Fibroblast of upper back skin (primary cell): Measurements from ENCODE around the gene PKP1.
A peak's percentile ranks its signal among the peaks of the same experiment; 100 is the strongest.

Experiments
- DNase-seq: peaks from one replicate; pipeline ENCODE4 v3.0.0-alpha.2; 2013

The PKP1 gene

DNA sequence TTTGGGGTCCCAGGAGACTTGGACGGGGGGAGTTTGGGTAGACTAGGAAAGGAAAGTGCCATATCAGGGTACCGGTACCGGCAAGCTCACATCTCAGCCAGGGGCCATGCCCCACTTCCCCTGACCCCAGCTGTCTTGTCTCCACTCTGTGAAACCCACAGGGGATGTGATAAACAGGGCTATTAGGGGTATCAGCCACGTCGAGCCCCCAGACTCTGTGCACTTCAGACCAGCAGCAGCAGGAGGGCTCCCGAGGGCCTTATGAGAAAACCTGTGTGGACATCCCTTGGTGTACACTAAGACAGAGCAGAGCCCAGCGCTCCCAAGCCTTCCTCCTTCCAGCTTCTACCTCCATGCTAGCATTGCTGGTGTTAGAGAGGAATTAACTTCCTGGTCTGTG, 47.9 kb downstream of the PKP1 start:
- DNase-seq = no peak

DNA sequence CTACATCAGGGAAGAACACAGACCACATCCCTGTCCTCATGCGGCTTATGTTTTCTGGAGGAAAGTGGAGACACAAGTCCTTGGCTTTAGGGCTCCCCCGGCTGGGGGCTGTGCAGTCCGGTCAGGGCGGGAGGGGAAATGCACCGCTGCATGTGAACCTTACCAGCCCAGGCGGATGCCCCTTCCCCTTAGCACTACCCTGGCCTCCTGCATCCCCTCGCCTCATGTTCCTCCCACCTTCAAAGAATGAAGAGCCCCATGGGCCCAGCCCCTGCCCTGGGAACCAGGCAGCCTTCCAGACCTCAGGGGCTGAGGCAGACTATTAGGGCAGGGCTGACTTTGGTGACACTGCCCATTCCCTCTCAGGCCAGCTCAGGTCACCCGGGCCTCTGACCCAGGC, 48.7 kb downstream of the PKP1 start:
- DNase-seq = no peak

DNA sequence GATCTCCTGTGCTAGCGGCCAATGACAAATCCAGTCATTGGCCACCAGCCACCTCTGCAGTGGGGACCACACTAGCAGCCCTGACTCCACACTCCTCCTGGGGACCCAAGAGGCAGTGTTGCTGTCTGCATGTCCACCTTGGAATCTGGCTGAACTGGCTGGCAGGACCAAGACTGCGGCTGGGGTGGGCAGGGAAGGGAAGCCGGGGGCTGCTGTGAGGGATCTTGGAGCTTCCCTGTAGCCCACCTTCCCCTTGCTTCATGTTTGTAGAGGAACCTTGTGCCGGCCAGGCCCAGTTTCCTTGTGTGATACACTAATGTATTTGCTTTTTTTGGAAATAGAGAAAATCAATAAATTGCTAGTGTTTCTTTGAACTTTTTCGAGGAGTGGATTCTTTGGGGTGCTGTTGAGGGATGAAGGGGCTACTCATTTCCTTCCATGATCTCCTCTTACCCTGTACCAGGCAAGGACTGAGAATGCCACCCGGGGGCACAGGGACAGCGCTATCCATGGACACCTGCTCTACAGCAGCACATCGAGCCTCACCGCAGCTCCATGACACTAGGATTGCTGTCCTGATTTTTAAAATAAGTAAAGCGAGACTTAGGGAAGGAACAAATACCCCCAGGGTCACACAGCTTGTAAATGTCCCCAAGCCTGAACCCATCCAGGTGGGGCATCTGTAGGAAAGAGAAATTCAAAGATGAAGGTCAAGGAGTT, 49.5 kb downstream of the PKP1 start:
- DNase-seq = no peak

DNA sequence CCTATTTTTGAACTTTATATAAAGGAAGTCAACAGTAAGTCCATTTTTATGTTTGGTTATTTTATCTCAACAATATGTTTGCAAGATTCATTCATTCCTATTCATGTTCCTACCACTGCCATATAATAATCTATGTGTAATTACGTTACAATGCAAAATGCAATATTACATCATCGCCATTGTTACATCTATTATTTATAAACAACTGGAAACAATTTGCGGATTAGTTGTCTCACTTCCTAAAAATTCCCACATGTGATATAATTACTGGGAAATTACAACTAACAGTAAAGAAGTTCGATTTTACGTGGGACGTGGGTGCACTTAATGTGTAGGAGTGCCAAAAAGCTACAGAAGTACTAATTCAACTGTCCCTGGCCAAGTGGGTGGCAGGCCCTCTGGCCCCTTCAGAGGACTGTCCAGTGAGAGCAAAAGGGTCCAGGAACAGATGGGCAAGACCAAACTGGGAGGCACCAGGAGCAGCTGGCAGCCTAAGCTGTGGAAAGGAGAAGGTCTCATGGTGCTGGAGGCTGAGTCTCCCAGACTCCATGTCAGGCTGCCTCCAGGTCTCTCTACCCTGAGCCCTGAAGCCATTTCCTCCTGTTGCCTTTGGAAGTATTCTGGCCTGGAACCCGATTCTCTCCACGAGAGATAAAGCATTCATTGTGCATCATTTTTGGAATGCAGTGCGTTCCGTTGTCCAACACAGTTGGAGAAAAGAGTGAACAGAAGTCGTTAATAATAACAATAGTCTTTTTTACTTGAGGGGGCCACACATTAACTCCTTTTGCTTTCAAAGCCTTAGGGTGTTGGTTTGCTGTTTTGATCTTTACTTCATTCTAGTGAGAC, 51.2 kb downstream of the PKP1 start:
- peak; percentile 6 for DNase-seq

DNA sequence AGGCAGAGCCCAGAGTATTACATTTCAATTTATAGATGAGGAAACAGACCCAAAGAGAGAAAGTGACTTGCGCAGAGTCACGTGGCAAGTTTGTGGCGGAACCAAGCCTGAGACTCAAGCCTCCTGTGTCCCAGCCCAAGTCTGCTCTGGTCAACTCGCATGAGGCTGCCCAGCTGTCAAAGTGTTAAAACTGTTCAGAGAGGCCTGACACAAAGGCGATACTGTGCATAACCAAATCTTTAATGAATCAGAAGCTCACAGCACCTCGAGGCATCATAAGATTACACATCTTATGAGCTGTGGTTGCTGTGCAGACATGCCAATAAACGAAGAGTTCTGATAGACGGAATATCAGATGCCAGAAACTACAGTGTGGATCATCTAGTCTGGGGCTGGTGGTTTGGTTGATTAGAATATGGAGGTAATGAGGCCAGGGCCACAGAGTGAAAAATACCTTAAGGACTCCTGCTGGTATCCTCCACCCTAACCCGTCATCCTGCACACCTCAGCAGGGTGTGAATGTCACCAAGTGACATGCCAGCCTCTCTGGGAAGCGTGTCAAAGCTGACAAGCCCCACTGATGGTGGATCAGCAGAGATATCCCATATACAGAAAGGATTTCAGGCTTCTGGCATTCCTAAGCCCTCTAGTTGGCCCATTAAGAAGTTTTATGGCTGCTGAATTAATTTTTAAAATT, 52.0 kb downstream of the PKP1 start:
- DNase-seq = no peak

DNA sequence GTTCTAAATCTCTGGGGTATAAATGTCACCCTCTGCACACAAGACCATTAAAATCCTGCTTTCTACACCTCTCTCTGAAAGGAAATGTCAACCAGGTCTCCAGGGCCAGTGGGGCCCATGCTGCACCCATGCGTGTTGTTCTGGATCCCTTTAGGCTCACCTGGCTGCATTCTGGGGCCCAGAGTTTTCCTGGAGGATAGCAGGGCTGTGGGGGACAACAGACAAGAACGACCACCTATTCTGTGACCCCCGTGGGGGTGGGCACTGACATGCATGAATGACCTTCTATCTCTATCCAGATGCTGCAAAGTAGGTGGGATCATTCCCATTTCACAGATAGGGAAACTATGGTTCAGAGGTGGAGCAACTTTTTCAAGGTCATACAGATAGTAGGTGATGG, 52.6 kb downstream of the PKP1 start:
- no peak for DNase-seq

DNA sequence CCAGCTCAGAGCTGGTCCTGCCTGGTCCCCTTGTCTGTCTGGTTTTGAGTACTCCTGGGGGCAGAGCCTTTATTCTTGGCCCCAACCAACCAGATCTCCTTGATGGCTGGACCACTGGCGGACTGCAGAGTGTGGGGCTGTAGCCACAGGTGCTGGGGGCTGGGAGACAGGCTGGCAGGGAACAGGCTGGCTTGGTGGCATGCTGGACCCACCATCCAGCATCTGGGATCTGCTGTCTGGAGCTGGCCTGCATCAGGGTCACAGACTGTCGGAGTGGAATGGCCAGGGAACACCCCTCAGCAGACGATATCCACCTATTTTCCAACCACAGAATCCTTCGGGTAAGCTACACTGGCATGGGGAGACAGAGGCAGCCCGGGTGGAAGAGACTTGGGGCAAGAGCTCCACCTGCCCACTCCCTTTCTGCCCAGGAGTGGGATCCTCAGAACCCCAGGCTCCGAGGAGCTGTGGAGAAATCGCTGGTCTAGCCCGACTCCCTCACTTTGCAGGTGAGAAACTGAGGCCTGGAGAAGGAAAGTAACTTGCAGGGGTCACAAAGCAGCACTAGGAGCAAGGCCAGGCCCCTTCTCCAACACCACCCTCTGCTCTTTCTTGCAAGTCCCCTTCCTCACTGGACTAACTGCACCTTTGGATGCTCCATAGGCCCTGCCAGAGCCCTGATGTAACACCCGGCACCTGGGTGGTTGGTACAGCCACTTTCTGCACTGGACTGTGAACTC, 53.6 kb downstream of the PKP1 start:
- no peak for DNase-seq

DNA sequence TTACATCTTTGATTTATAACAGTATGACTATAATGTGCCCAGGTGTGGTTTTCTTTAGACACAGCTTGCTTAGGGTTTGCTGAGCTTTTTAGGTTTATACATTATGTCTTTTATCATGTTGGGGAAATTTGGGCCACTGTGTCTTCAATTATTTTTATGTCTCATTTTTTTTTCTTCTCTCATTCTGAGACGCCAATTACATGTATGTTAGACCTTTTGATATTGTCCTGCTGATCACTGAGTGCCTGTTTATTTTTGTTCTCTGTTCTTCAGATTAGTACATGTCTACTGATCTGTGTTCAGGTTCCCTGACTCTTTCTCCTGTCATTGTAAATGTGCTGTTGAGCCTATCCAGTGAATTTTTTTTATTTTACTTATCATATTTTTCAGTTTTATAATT, 58.1 kb downstream of the PKP1 start:
- DNase-seq = no peak

DNA sequence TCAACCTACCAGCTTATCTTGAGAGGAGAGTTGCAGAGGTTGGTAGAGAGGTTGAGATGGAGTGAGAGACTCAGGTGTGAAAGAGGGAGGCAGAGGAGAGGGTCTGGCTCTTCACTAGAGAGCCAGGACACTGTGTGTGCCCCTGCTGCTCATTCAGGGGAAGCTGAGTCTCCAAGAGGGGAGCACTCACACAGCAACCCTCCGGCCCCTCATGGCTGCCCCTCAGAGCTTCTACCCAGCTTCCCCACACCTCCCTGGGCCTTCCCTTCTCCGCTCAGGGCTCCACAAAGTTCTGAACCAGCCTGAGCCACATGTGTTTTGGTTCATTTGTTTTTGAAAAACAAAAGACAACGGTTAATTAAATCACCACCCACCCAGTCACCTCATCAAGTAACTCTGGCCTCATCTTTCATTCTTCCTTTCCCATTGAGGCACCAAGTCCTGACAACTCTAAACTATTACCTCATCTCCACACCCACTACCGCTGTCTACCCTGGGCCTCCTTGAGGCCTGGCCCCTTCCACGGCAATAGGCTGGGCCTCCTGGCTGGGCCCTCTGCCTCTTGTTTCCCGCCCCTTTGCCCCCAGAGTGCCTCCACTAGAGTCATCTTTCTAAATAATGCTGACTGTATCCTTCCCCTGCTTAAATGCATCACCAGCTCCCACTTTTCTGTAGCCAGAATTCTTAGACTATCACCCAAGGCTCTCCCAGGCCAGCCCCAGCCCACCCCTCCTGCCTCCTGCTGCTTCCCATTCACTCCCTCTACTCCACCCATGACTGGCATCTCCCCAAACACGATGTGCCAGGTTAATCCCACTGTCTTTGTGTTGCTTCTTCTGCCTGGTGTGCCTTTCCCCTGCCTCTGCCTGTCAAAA, 61.1 kb downstream of the PKP1 start:
- no peak for DNase-seq

DNA sequence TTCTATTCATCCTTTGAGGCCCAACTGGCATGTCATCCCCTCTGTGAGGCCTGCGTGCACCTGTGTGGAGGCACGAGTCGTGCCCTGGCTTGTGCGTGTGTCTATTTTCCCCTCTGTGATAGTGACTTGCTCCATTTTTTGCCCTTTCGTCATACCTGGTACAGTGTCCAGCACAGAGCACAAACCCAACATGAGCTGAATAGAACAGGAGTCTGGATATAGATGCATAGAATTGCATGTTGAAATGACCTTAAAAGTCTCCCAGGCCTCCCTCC, 61.7 kb downstream of the PKP1 start:
- DNase-seq = no peak

DNA sequence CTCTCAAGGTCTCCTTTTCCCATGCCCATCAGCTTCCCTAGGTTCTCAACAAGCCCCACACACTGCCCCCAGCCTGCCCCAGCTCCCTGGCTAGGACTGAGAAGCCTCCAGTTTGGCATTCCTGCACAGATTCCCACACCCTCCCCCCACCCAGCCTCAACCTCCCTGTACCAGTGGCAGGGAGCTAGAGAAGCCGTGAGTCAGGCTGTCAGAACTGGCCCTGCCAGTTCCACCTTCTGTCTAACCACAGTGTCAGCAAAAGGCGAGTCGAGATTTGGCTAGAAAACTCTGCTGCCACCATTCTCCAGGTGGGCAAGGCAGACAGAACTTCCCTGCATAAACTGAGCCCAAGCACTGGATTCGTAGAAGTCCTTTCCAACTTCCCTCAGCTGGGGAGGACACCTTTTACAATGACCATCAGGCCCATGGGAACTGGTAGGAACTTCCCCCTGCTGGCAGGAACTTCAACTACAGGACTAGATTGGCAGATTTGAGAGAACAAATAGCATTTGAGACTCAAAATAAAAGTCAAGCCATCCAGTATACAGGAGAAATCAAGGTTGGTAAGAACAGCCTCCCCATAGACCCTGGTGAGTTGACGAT, 63.1 kb downstream of the PKP1 start:
- DNase-seq = peak; percentile 52

DNA sequence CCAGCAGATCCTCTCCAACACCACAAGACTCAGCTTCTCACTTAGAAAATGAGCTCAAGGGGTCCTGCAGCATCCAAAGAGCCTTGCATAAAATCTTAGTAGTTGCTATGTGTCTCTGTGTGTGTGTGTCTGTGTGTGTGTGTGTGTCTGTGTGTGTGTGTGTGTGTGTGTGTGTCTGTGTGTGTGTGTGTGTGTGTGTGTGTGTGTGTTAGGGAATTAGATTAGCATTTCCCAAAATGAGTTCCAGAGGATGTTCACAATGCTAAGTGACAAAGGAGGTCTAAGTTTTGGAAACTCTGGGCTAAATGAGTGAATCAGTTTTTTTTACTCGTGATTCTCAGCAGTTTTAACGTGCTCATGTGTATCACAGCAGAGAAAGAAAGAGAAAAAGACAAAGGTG, 63.7 kb downstream of the PKP1 start:
- no peak for DNase-seq

DNA sequence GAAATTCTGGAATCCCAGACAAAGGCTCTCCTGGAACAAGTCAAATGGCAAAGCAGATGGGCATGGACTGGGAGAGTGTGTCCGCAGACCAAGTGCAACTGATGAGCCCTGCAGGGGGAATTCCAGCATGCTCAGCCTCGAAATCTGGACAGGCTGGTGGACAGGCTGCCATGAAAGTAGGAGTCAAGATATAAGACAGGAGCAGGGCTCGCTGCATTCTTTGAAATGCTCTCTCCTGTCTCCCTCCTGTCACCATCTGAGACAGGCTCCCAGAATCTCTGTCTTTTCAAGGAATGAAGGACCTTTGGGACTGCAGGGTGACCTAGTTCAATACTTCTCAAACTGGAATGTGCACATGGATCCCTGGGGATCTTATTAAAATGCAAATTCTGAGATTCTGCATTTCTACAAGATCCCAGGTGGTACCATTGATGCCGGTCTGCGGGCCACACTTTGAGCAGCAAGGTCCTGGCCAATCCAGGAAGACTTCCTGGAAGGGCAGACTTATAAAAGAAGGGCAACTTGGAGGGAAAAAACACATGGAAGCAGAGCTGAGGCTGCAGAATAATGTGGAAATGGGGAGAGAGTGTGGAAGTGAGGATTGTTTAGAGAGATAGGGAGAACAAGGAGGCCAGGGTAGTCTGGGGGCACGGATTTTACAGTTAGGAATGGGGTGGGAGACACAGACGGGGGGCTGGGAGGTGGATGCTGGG, 64.3 kb downstream of the PKP1 start:
- DNase-seq = no peak

DNA sequence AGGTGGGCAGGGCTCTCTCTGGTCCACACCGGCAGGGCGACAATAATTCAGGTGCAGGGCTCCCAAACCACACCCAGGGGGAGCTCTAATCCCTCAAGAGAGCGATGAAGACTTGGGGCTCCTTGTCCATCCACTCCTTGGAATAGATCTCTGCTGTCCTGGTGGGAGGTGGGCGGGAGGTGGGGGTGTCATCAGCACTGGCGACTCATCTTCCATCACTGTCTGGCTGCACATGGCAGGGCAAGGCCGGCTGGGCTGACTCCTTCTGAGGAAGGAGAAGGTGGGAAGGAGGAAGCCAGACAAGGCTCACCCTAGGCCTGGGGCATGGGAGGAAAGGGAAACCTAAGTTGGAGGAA, 64.9 kb downstream of the PKP1 start:
- DNase-seq = peak; percentile 57

DNA sequence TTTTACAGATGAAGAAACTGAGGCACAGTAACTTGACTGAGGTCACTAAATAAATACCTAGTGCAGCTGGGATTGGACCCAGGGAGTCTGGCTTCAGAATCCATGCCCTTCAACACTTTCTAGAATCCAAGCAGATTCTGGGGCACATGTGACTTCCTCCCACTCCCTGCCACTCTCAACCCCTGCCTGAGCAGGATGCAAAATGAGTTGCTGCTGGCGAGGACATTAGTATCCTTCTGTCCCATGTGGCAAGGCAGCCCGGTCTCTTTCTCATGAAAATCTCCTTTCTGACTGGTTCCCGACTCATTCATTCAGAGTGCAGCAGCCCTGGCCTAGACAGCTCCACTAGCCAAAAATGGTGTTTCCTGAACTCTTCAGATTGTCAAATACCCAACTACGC, 65.8 kb downstream of the PKP1 start:
- no peak for DNase-seq

DNA sequence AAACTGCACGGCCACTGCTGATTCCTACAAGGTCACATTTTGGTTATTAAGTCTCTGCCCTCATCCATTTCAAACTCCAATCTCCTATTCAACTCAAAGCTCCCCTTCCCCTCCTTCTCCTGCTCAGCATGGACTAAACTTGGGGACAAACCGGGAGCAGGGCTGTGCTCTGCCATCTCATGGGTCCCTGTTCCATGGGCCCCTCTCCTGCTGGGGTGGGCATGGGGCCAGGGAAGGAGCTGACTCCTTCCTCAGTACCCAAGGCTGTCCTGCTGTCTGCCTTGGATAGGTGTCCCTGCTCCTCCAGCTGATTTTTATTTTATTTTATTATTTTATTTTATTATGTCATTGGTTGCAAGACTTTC, 67.0 kb downstream of the PKP1 start:
- no peak for DNase-seq

DNA sequence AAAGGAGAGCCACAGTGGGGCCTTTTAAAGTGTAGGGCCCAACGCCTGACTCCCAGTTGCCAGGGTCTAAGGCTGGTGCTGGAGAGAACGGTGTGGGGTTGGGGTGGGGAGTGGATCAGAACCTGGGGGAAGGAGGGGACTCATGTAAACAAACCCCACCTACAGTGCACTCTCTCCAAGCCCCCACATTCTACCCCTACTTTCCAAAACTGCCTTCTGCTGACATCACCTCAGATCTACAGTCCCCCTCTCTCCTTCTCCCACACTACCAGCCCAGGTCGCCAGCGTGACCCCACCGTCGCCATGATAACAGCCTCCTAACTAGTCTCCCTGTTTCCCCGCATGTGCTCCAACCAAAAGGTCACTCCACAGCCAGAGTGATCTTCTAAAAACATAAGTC, 67.6 kb downstream of the PKP1 start:
- DNase-seq = no peak

DNA sequence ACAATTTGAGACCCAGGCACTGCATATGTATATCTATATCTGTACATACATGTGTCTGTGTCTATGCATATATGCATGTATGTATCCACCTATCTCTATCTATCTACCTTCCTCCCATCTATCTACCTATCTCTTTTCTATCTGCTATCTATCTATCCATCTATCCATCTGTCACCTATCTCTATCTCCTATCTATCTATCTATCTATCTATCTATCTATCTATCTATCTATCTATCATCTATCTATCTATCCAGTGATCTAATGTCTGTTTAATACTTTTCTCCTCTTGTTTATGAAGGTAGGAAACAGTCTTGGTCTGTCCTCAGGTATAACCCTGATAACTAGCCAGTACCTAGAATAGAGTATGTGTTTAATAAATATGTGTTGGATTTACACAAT, 68.3 kb downstream of the PKP1 start:
- no peak for DNase-seq

DNA sequence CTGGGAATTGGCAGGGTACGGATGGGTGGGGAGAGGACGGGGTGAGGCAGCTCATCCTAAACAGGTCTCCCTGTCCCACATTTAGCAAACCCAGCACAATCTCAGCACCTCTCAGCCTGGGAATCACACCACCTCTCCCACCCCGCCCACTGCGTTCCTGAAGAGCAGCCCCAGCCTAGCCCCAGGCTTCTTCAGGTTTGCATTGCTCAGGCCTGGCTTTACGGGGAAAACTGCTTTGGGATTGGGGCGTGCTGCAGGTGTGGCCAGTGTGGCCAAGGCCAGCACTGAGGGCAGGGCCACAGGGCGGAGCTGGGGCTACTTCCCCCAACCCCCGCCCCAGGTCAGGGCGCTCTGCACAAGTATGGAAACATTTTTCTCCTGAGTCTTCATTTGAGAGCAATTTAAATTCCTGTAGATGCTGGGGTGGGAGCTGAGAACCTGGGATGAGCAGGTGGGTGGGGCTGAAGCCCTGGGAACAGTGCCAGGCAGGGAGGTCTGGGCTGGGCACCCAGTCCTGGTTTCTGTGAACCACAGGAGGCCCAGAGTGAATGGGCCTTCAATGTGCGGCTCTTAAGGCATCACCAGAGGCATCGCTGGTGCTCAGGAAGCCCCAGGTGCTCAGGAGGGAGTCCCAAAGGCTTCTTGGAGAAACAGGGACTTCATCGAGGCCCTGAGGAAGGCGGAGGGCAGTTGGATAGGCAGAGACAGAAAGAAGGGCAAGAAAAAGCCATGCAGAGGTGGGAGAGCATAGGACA, 70.1 kb downstream of the PKP1 start:
- no peak for DNase-seq

DNA sequence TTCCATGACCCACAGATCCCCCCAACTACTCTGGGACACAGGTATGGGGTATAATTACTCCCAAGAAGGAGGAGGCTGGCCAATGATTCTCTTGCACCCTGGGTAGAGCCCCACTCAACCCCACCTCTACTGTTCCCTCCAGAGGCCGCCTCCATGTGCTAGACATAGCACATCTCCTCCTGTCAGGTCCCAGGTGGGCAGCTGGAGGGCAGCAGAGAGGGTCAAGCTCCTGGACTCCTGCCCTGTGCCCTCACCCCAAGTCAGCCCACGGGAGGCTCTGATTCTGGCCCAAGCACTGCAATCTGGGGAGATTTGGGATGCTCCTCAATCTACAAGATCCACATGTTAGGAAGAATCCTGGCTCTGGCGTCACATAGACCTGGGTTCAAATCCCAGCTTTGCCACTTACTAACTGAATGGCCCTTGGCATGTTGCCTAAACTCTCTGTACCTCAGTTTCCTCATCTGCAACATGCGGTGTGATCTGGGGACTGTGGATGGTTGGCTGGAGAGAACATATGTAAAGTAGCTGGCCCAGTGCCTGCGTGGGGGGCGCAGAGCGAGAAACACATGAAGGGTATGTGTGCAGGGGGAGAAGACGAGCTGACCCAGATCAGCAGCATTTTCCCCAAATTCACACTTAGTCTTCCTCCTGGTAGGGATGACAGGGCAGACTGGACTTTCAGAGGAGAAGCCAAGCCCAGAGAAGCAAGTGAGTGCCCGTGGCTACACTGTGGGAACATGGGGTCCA, 71.0 kb downstream of the PKP1 start:
- no peak for DNase-seq
